ENCODE measurements around the gene KRTAP5-4. TPM values are rescaled to one million over a fixed set of nuclear protein-coding genes. Genes with fewer than 3 reads are reported as not detected.
"Not testable (repeated sequence)": the region's sequence is repeated elsewhere in the genome, so short reads cannot be mapped to it uniquely, and the experiment has no call there.

The KRTAP5-4 gene
- total RNA-seq, 3 donors from 2014 or later = not detected

- Mint-ChIP-seq H3K4me1 (ENCODE audit: low read depth) (peaks cover 25% of the 10 kb centered on the region), H3K4me3 (no peak overlapping the region), H3K9me3 (no peaks in the 10 kb centered on the region), H3K36me3 (ENCODE audit: insufficient read depth) (no peaks in the 10 kb centered on the region), H3K27me3 (ENCODE audit: low read depth) (peaks cover 4% of the 10 kb centered on the region)
- DNase-seq (no peak), ATAC-seq (no peak)
These were observed 31.9 kb downstream of the KRTAP5-4 start for GRCh38 chr11:1589996-1590395.

DNA sequence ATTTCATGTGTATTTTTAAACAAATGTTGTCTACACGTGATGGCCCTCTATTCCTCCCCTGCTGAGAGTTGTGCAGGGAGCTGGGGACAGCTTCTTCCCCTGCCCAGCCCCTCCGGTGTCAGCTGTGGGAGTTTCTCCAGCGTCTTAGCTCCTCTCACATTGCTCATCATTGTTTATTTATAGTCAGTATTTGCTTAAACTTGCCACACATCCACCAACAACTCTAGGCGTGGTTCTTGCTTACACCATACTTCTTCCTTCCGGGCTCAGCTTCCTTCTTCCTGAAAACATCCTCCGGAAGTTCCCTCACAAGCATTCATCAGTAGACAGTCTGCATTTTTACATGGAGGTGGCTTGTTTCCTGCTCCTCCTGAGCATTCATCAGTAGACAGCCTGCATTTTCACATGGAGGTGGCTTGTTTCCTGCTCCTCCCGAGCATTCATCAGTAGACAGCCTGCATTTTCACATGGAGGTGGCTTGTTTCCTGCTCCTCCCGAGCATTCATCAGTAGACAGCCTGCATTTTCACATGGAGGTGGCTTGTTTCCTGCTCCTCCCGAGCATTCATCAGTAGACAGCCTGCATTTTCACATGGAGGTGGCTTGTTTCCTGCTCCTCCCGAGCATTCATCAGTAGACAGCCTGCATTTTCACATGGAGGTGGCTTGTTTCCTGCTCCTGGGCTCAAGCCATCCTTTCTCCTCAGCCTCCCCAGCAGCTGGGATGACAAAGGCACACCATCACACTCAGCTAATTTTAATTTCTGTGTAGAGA, 32.6 kb downstream of the KRTAP5-4 start:
- ATAC-seq = peak in 1 of 2 donors; percentile 43
- Mint-ChIP-seq H3K4me1 (ENCODE audit: low read depth) (peaks cover 26% of the 10 kb centered on the region), H3K4me3 (peak overlapping the region; percentile 72)
- not testable (repeated sequence) for H3K27me3 Mint-ChIP-seq (ENCODE audit: low read depth); H3K36me3 Mint-ChIP-seq (ENCODE audit: insufficient read depth); DNase-seq; H3K9me3 Mint-ChIP-seq

DNA sequence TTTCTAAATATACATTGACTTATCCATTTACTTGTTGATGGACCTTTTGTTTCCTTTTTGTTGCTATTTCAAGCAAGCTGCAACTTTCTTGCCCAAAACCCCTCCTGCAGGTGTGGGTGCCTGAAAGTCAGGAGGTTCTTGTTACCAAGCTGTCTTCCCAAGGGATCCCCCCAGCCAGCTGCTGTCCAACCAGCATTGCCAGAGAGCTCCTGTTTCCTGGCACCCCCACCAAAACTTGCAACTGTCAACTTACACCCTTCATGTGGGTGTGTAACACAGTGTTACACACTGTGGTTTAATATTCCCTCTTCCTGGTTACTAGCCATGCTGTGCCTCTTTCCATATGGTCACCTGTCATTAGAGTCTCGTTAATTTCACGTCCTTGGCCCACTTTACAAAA, 35.2 kb downstream of the KRTAP5-4 start:
- no peak for ATAC-seq
- Mint-ChIP-seq H3K9me3 (no peaks in the 10 kb centered on the region), H3K27me3 (ENCODE audit: low read depth) (peaks cover 3% of the 10 kb centered on the region), H3K4me1 (ENCODE audit: low read depth) (peaks cover 31% of the 10 kb centered on the region), H3K4me3 (no peak overlapping the region), H3K36me3 (ENCODE audit: insufficient read depth) (no peaks in the 10 kb centered on the region)
- DNase-seq = no peak

DNA sequence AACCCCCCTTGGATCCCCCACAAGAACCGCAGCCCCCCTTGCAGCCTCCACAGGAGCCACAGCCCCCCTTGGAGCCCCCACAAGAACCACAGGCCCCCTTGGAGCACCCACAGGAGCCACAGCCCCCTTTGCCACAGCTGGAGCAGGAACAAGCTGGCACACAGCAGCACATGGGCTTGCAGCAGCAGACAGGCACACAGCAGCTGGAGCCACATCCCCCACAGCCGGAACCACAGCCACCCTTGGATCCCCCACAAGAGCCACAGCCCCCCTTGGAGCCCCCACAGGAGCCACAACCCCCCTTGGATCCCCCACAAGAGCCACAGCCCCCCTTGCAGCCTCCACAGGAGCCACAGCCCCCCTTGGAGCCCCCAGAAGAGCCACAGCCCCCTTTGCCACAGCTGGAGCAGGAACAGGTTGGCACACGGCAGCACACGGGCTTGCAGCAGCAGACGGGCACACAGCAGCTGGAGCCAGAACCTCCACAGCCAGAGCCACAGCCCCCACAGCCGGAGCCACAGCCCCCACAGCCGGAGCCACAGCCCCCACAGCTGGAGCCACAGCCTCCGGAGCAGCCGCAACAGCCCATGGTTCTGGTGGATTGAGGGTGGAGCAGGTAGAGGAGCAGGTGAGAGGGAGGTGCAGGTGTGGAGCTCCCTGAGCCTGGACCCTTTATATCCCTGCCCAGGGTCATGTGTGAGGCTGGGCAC, 37.1 kb downstream of the KRTAP5-4 start, which contains the start of gene KRTAP5-1:
TSS of gene KRTAP5-1 (minus strand) at position 623 of the 710 bp plus-strand sequence. CDS start at position 589, 34 bp downstream.
- not testable (repeated sequence) for H3K9me3 Mint-ChIP-seq; DNase-seq; H3K36me3 Mint-ChIP-seq (ENCODE audit: insufficient read depth)

DNA sequence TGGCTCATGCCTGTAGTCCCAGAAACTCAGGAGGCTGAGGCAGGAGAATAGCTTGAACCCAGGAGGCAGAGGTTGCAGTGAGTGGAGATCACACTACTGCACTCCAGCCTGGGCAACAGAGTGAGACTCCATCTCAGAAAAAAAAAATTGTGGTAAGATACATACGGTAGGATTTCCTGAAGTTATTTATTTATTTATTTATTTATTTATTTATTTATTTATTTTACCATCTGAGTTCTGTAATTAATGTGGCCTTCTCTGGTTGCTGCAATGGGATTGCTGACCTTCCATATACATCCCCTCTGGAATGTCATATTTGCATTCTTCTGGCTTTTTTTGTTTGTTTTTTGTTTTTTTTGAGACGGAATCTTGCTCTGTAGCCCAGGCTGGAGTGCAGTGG, 39.0 kb downstream of the KRTAP5-4 start:
- not testable (repeated sequence) for DNase-seq; H3K4me3 Mint-ChIP-seq; H3K27me3 Mint-ChIP-seq (ENCODE audit: low read depth); ATAC-seq; H3K36me3 Mint-ChIP-seq (ENCODE audit: insufficient read depth)
- Mint-ChIP-seq H3K9me3 (peaks cover 12% of the 10 kb centered on the region), H3K4me1 (ENCODE audit: low read depth) (peaks cover 15% of the 10 kb centered on the region)

More for the DNA sequence above, 37.1 kb downstream of the KRTAP5-4 start, which contains the start of gene KRTAP5-1:
- H3K4me1 Mint-ChIP-seq (ENCODE audit: low read depth) = peaks cover 26% of the 10 kb centered on the region
- H3K27me3 Mint-ChIP-seq (ENCODE audit: low read depth); ATAC-seq; H3K4me3 Mint-ChIP-seq: not testable (repeated sequence)

GRCh38 chr11:1581976-1582375, 40.0 kb downstream of the KRTAP5-4 start:
- ATAC-seq (no peak), DNase-seq (no peak)
- H3K9me3 Mint-ChIP-seq = peaks cover 12% of the 10 kb centered on the region
- peaks cover 3% of the 10 kb centered on the region for H3K27me3 Mint-ChIP-seq (ENCODE audit: low read depth)
- no peak overlapping the region for H3K4me3 Mint-ChIP-seq
- H3K36me3 Mint-ChIP-seq (ENCODE audit: insufficient read depth) = peaks cover 3% of the 10 kb centered on the region
- H3K4me1 Mint-ChIP-seq (ENCODE audit: low read depth) = peaks cover 13% of the 10 kb centered on the region

- H3K4me3 Mint-ChIP-seq = no peak overlapping the region
- ATAC-seq (no peak), DNase-seq (no peak)
- peaks cover 5% of the 10 kb centered on the region for H3K4me1 Mint-ChIP-seq (ENCODE audit: low read depth)
- H3K27me3 Mint-ChIP-seq (ENCODE audit: low read depth) = peaks cover 2% of the 10 kb centered on the region
- H3K9me3 Mint-ChIP-seq = peaks cover 12% of the 10 kb centered on the region
- peaks cover 3% of the 10 kb centered on the region for H3K36me3 Mint-ChIP-seq (ENCODE audit: insufficient read depth)
These were observed 45.1 kb downstream of the KRTAP5-4 start for GRCh38 chr11:1576825-1577224.

- not testable (repeated sequence) for H3K36me3 Mint-ChIP-seq (ENCODE audit: insufficient read depth); H3K27me3 Mint-ChIP-seq (ENCODE audit: low read depth)
These were observed 46.2 kb downstream of the KRTAP5-4 start for GRCh38 chr11:1575756-1576155.

DNA sequence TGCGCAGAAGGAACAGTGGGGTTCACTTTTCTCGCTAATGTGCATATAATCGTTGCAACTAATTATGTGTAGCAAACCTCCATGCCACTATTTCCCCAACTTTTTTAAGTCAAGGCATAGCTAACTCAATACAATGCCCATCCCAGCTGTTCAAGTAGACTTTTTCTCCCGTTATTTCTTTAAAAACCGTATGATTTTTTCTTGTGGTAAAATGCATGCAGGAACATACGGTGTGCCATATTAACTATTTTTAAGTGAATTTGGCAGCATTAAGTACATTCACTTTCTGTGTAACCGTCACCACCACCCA, 47.0 kb downstream of the KRTAP5-4 start:
- DNase-seq (no peak), ATAC-seq (no peak)
- Mint-ChIP-seq H3K36me3 (ENCODE audit: insufficient read depth) (peaks cover 3% of the 10 kb centered on the region), H3K9me3 (peaks cover 12% of the 10 kb centered on the region), H3K4me3 (no peak overlapping the region), H3K27me3 (ENCODE audit: low read depth) (peaks cover 2% of the 10 kb centered on the region), H3K4me1 (ENCODE audit: low read depth) (peaks cover 9% of the 10 kb centered on the region)

More at GRCh38 chr11:1575756-1576155, 46.2 kb downstream of the KRTAP5-4 start:
- not testable (repeated sequence) for ATAC-seq; DNase-seq; H3K4me1 Mint-ChIP-seq (ENCODE audit: low read depth)
- peak overlapping the region; percentile 47 for H3K4me3 Mint-ChIP-seq
- H3K9me3 Mint-ChIP-seq = peaks cover 12% of the 10 kb centered on the region

- ATAC-seq = peak; percentile 55 to 63
- Mint-ChIP-seq H3K4me1 (ENCODE audit: low read depth) (peaks cover 12% of the 10 kb centered on the region), H3K27me3 (ENCODE audit: low read depth) (peaks cover 2% of the 10 kb centered on the region), H3K4me3 (peak overlapping the region; percentile 75), H3K9me3 (peaks cover 12% of the 10 kb centered on the region), H3K36me3 (ENCODE audit: insufficient read depth) (peaks cover 3% of the 10 kb centered on the region)
- DNase-seq = peak; percentile 52
These were observed 47.6 kb downstream of the KRTAP5-4 start for GRCh38 chr11:1574238-1574932.

DNA sequence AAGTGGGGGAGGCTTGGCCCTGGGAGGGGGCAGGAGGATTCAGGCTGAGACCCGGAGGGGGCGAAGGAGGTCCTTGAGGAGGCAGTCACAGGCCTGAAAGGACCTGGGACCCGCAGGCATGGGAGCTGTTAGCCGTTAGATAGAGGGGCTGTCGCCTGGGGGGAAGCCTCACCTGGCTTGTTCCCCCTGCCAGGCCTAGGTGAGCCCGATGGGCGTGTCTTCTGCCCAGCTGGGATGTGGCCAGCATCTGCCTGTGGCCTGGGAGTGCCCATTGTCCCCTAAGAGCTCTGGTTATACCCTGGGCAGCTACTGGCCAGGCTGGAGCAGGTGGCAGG, 48.1 kb downstream of the KRTAP5-4 start:
- Mint-ChIP-seq H3K9me3 (peaks cover 7% of the 10 kb centered on the region), H3K4me3 (peak overlapping the region; percentile 75), H3K27me3 (ENCODE audit: low read depth) (peaks cover 2% of the 10 kb centered on the region), H3K36me3 (ENCODE audit: insufficient read depth) (peaks cover 3% of the 10 kb centered on the region), H3K4me1 (ENCODE audit: low read depth) (peaks cover 17% of the 10 kb centered on the region)
- ATAC-seq (peak in 1 of 2 donors; percentile 1), DNase-seq (no peak)

GRCh38 chr11:1573077-1573902, 48.6 kb downstream of the KRTAP5-4 start:
- H3K27me3 Mint-ChIP-seq (ENCODE audit: low read depth) = peaks cover 2% of the 10 kb centered on the region
- peaks cover 3% of the 10 kb centered on the region for H3K9me3 Mint-ChIP-seq
- H3K4me1 Mint-ChIP-seq (ENCODE audit: low read depth) = peaks cover 19% of the 10 kb centered on the region
- peaks cover 3% of the 10 kb centered on the region for H3K36me3 Mint-ChIP-seq (ENCODE audit: insufficient read depth)
- no peak for ATAC-seq
- no peak for DNase-seq
- H3K4me3 Mint-ChIP-seq = peak overlapping the region; percentile 75

DNA sequence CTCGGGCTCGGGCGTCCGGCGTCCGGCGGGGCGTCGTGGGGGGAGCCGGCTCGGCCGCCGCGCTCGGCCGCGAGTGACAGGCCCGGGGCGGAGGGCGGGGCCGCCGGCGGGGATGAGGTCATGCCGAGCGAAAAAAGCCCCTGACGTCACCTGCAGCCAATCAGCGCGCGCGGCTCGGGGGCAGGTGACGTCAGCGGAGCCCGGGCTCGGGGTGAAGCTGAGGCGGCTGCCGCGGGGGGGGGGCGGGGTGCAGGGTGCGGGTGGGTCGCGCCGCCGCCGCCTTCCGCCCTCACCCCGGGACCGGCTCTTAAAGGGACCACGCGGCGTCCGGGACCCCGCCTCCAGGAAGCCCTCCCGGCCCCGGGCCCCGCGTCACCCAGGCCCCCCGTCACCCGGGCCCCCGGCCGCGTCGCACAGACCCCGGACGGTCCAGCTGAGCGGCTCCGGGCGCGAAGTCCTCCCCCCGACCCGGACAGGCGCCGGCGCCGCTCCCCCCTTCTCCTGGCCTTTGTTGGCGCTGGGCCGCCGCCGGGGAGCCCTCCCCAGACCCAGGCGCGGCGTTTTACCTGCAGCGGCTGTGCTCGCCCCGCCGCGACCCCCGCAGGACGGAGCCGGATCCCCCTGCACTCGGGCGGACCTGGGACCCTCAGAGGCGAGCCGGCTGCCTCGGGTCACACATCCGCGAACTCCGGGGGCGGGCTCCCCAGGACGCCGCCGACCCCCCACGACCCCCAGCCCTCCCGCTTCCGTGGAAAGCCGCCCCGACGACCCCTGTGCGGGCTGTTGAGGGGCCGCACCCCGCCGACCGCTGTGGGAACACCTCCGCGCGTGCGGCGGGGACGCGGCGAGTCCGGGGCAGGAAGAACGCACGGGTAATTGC, 49.5 kb downstream of the KRTAP5-4 start, which contains the start of gene DUSP8:
TSS of gene DUSP8 (minus strand) at position 75 of the 880 bp plus-strand sequence. CDS start 6,445 bp downstream, outside the sequence.
- no peaks in the 10 kb centered on the region for H3K36me3 Mint-ChIP-seq (ENCODE audit: insufficient read depth)

More for the DNA sequence above, 49.5 kb downstream of the KRTAP5-4 start, which contains the start of gene DUSP8:
- Mint-ChIP-seq H3K4me3 (peak within 1 kb of the TSS; percentile 75), H3K9me3 (no peaks in the 10 kb centered on the region), H3K27me3 (ENCODE audit: low read depth) (peaks cover 2% of the 10 kb centered on the region), H3K4me1 (ENCODE audit: low read depth) (peaks cover 19% of the 10 kb centered on the region)
- DNase-seq (peak; percentile 96), ATAC-seq (peak; percentile 64 to 68)

All from activated T-cell treated with anti-CD3 and anti-CD28 coated beads, Interleukin-2, amount 50 U/mL, for 4 hours (primary cell).